Neural cell (in vitro differentiated cells): ENCODE results near the gene TAGAP.

Source experiments
- CTCF ChIP-seq: fragments of 450-650 bp; IDR thresholded peaks from 2 replicates; pipeline ENCODE4 v1.5.1; 2014; ENCODE audit warnings: antibody characterized with exemption, mild to moderate bottlenecking, moderate library complexity; ENCODE audit not compliant: poor library complexity, severe bottlenecking
- EP300 ChIP-seq: fragments of 450-650 bp; conservative IDR thresholded peaks from 2 replicates; pipeline ENCODE4 v1.6.1; 2014; ENCODE audit warnings: antibody characterized with exemption, mild to moderate bottlenecking, moderate library complexity; ENCODE audit not compliant: poor library complexity, severe bottlenecking
- EZH2 ChIP-seq: fragments of 200-600, 300-800 bp; shearing (Covaris generic), sonication (generic); IDR thresholded peaks from 2 replicates; pipeline ENCODE4 v1.6.1; 2014; ENCODE audit warnings: antibody characterized with exemption, low read length, borderline replicate concordance, mild to moderate bottlenecking; ENCODE audit not compliant: insufficient read depth, poor library complexity, severe bottlenecking
- MXI1 ChIP-seq: fragments of 450-650 bp; conservative IDR thresholded peaks from 2 replicates; pipeline ENCODE4 v1.6.1; 2014; ENCODE audit warnings: antibody characterized with exemption, mild to moderate bottlenecking; ENCODE audit not compliant: poor library complexity, severe bottlenecking
- POLR2AphosphoS5 ChIP-seq: IDR thresholded peaks from 2 replicates; pipeline ENCODE4 v1.6.1; 2012
- RAD21 ChIP-seq: fragments of 450-650 bp; conservative IDR thresholded peaks from 2 replicates; pipeline ENCODE4 v1.6.1; 2014; ENCODE audit warnings: antibody characterized with exemption, mild to moderate bottlenecking, moderate library complexity
- REST ChIP-seq: IDR thresholded peaks from 2 replicates; pipeline ENCODE4 v1.6.1; 2012; ENCODE audit warnings: borderline replicate concordance
- SMC3 ChIP-seq: fragments of 450-650 bp; conservative IDR thresholded peaks from 2 replicates; pipeline ENCODE4 v1.6.1; 2014; ENCODE audit warnings: antibody characterized with exemption, mild to moderate bottlenecking, moderate library complexity; ENCODE audit not compliant: poor library complexity
- TAF1 ChIP-seq: IDR thresholded peaks from 2 replicates; pipeline ENCODE4 v1.6.1; 2012; ENCODE audit warnings: low read depth

GRCh38 chr6:159042826-159043181, 2.0 kb downstream of the TAGAP start:
- no peak for TF ChIP-seq TAF1
- no peak for TF ChIP-seq CTCF
- no peak for TF ChIP-seq POLR2AphosphoS5
- TF ChIP-seq EZH2, result no peak
- no peak for TF ChIP-seq REST
- TF ChIP-seq EP300, result no peak
- TF ChIP-seq MXI1, result no peak
- no peak for TF ChIP-seq RAD21
- no peak for TF ChIP-seq SMC3
